HG03575 (cell line): ENCODE data around the gene SCN7A.

Experiments
- ATAC-seq: cut with Tn5 transposase; IDR thresholded peaks from one replicate; pipeline ENCODE4 v1.9.1; 2021; ENCODE audit not compliant: unreplicated experiment, insufficient number of reproducible peaks, low FRiP score; ENCODE audit errors: extremely low read depth

SCN7A gene

DNA sequence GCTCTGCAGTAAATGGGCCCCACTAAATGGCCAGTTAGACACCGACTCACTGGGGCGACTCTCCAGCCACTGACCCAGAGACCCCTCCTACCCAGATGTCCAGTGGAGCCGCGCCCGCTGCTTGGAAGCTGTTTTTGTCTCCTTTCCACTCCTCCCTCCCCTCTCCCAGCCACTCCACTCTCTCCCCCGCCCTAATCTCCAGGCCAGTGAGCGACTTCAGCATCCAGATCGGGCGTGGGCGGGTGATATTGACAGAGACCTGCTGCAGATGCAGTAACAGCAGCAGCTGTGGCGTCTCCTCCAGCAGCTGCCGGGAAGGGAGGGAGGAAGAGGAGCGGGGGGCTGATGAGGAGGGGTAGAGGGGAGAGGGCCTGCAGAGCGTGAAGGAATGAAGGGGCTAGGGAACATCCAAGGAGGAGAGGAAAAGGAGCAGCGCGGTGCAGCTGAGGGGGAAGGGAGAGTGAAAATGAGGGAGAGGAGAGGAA lies at the start of gene SCN7A:
Gene SCN7A (minus strand): TSS at position 110 of the 485 bp plus-strand sequence. CDS start 16,553 bp downstream, outside the sequence.
- ATAC-seq = no peak

DNA sequence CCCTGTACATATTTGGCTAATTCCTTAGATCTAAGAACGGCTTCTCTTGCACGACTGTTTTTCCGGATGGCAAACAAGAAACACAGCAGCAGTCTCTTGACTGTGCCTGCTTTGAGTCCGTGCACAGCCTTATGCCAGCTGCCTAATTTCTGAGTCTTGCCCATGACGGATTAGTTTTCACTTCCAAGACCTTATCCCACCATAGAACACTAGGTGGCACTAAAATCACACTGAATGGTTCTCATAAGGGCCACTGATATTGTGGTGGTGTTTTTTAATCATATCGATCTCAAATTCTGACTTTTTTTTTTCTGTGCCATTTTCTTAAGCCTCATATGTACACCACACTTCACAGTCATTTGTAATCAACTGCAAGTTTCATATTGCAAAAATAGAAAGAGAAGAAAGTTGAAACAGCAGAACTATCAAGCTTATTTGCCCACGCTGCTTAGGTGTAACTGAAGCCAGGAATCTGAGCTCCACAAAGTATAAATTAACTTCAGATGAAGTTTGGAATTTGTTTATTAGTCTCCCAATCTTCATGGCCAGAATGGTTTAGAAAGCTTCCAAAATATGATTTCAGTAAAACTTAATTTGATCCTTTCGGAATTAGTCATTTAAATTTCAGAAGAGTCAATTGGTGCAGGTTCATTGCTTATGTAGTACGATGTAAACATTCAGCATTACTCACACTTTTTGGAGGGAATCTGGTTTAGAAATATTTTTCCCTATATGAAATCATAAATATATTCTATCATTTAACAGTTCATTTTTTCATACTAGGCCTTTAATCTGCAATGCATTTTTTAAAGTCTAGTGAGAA lies 45.5 kb upstream of the SCN7A start:
- peak; percentile 81 for ATAC-seq

DNA sequence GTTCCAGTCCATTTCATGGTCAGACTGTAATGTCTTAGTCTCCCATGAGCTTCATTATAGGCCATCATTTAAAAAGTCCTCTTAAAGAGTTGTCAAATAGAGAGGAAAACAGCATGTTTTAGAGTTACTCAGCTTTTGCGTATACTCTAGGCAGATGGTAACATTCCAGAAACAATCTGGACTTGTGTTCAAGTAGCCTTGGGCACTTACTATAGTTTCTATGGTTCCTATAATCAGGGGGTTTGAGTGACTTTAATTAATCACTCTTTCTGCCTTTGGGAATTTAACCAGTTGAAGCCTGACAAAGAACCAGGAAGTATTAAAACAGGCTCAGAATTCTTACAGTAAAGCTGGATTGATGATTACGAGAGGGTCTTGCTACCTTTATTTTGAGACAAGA lies 42.1 kb upstream of the SCN7A start:
- ATAC-seq = no peak

- ATAC-seq = no peak
Measured at GRCh38 chr2:166521155-166521554, 27.1 kb upstream of the SCN7A start.

DNA sequence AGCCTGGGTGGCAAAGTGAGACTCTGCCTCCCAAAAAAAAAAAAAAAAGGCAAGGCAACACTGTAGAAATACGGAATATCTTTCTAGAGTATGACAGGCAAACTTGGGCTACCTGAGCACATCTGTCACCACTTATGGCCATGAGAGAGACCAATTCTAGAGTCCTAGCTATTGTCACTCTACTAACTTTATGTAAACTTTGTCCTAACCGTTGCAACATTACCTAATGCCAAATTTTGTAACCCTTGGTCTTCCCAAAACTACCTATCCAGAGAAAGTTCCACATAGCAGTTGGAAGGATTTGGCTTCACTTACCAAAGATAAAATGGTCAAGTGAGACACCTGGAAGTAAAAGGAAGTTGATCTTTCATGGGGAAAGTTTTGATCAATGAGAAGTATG lies 26.6 kb upstream of the SCN7A start:
- ATAC-seq = no peak

DNA sequence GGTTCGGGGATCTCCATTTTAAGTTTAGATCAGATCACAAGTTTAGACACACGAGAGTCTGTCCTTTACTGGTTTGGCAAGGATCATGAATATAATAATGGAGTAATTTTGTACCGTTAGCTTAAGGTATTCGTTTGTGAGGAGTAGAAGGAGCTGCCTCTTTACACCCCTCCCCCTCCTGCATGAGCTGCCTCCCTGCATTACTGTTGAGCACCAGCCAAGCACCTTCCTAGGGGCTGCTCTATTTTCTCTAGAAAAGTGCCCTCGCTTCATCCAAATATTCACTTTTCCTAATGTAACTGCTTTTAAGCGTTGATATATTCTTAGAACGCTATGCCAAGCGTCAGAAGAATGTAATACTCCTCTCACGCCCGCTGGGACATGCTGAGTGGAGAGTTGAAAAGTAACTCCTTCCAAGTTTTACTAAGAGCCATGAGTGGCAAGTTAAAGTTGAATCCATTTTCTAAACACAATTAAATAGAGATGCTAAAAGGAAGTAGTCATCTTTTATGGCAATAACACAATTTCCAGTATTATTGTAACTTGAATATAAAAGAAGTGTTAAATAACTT lies 25.4 kb upstream of the SCN7A start:
- ATAC-seq = no peak

DNA sequence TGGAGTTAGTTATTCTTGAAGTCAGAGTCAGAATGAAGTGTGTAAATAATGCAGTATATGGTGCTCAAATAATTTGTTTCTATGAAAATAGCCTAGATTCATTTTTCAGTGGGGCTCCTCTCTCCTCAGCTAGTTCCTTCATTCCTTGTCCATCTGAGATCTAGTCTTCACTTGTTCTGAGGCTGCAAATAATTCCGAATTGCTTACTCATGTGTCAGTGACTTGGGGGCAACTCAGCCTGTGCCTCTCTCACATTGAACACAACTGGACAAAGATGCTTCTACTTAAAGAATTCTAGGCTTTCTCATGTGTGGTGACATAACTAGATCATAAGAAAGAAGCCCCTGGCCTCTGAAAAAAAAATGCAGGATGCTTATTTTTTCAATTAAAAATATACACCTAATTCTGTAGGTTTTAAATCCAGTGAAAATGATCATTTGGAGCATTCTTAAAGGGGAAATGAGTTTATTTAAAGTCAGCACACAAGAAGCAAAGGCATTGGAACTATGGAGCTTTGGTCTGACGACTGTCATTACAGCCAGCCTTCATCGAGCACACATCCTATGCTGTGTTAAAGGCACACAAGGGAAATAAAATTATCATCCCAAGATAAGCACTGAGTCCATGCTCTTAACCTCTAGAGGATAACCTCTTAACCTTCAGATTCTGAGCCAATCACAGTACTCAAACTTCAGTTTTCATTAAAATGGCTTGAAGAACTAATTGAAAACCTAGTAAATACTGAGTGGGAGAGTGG lies 24.8 kb upstream of the SCN7A start:
- ATAC-seq = no peak

DNA sequence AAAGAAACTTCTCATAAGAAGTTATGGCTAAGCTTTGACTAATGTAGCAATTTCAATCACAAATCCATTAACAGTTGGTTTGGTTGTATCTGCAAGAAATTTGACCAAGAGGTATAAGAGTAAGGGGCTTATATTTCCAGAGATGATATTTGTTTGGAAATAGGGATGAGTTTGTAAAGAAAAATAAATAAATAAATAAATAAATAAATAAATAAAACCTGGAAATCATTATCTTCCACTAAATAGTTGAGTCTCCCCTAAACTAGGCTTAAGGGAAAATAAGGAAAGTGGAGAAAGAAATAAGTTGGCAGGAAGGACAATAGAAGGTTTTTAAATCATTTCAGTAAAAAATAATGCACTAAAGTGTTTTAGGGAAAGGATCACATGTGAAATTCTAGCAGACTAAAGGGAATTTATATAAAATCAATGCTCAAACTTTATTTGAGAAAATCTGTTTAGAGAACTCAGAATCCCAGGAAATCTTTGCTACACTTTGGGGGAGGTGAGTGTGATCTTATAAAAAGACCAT lies 23.5 kb upstream of the SCN7A start:
- no peak for ATAC-seq

GRCh38 chr2:166516712-166517303 lies 22.8 kb upstream of the SCN7A start:
- ATAC-seq = no peak

- ATAC-seq = no peak
Measured at GRCh38 chr2:166513952-166514351, 19.9 kb upstream of the SCN7A start.

- ATAC-seq = no peak
Measured at GRCh38 chr2:166499281-166499680, 5.2 kb upstream of the SCN7A start.

DNA sequence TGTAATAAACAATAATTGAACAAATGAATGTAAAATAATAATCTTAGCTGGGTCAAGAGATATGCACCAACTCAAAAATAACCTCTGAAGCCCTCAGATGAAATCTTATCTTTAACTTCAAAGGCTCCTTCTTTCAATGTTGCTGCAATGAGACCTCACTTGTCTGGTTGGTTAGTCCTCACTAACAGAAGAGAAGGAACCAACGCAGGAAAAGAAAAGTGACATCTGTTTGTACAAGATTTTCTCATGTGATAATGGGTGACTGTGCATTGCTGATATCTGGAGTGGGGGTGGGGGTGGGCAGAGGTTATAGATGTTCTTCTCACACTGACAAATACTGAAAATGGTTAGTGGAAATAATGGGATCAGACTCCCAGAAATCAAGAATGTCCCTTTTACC lies 2.6 kb downstream of the SCN7A start:
- no peak for ATAC-seq

DNA sequence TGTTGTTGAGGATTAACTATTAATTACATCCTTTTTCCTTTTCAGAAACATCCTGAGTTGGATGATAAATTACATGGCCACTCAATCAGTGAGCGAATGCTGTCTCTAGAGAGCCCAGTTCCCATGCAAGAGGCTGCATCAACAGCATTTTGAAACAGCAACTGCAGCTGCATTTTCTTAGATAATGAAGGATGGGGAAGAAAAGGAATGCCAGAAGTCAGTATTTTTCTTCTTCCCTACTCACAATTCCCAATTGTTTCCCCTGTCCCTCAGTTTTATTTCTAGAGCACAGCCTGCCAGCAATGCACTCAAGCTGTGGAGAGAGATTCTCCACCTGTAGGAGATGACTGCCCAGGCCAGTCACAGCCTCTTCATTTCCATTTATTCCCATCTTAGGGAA lies 6.9 kb downstream of the SCN7A start:
- no peak for ATAC-seq

DNA sequence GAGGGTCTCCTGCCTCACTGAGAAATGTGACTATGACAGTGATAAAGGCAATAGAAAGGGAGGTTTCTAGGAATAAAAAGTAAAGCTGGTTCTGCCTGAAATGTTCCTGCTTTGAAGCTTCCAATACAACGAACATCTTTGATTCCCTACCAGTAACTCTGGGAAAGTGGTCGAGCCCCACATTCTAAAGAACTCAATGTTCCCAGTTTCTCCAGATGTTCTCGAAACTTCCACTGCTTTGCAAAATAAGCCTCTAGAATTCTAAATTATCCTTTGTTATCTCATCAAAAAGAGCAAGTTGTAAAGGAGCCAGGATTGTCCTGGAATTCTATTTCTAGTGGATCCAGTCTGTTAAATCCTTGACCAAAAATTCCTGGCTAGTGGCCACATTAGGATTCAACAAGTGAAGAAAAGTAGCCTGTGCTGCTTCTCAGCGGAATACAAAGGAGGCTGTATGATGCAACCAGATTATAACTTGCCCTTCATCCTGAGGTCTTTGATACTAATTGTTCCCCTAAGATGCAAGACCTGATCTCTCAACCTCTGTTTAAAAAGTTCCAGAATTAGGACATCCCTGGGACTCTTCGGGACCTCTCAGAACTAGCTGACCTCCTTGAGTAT lies 8.4 kb downstream of the SCN7A start:
- no peak for ATAC-seq

GRCh38 chr2:166472332-166472731 lies 21.7 kb downstream of the SCN7A start:
- no peak for ATAC-seq

GRCh38 chr2:166468124-166469024 lies 25.7 kb downstream of the SCN7A start:
- no peak for ATAC-seq

- ATAC-seq = no peak
Measured at GRCh38 chr2:166464187-166464586, 29.9 kb downstream of the SCN7A start.

DNA sequence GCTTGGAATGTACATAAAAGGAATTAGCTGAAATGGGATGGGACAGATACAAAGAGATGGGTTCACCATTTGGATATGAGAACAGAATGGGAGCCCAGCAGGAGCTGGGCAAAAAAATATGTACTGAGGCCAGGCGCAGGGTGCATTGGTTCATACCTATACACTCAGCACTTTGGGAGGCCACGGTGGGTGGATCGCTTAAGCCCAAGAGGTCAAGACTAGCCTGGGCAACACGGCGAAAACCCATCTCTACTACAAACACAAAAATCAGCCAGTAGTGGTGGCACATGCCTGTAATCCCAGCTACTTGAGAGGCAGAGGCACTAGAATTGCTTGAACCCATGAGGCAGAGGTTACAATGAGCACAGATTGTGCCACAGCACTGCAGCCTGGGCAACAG lies 30.4 kb downstream of the SCN7A start:
- no peak for ATAC-seq
